Measurements from ENCODE around the gene KLK12.
A peak's percentile ranks its signal among the peaks of the same experiment; 100 is the strongest.

The KLK12 gene

GRCh38 chr19:51044327-51044726, 9.5 kb upstream of the KLK12 start:
- no peak for DNase-seq

- DNase-seq = no peak
Observed at GRCh38 chr19:51043497-51043896, 8.7 kb upstream of the KLK12 start.

GRCh38 chr19:51040151-51040550, 5.3 kb upstream of the KLK12 start:
- no peak for DNase-seq

- no peak for DNase-seq
Observed at GRCh38 chr19:51036519-51036918, 1.7 kb upstream of the KLK12 start.

- DNase-seq = no peak
Observed at GRCh38 chr19:51031880-51032225, 2.9 kb downstream of the KLK12 start.

- no peak for DNase-seq
Observed at GRCh38 chr19:51031220-51031879, 3.5 kb downstream of the KLK12 start.

- no peak for DNase-seq
Observed at GRCh38 chr19:51030631-51031030, 4.2 kb downstream of the KLK12 start.

- no peak for DNase-seq
Observed at GRCh38 chr19:51029718-51030117, 5.1 kb downstream of the KLK12 start.

GRCh38 chr19:51027873-51028272, 6.9 kb downstream of the KLK12 start:
- DNase-seq = no peak

GRCh38 chr19:51027126-51027806, 7.5 kb downstream of the KLK12 start:
- DNase-seq = no peak

- no peak for DNase-seq
Observed at GRCh38 chr19:51026554-51026831, 8.3 kb downstream of the KLK12 start, which contains the start of gene KLK11. KLK11 (minus strand) TSS chr19:51026616; CDS start chr19:51025631, 985 bp downstream.

GRCh38 chr19:51025809-51026553, 8.8 kb downstream of the KLK12 start:
- DNase-seq = no peak

GRCh38 chr19:51025401-51025800, 9.4 kb downstream of the KLK12 start:
- no peak for DNase-seq

GRCh38 chr19:51024924-51025323, 9.9 kb downstream of the KLK12 start:
- no peak for DNase-seq

- no peak for DNase-seq
Observed at GRCh38 chr19:51023946-51024345, 10.9 kb downstream of the KLK12 start.

GRCh38 chr19:51022526-51022925, 12.3 kb downstream of the KLK12 start:
- no peak for DNase-seq

- DNase-seq = peak; percentile 35
Observed at GRCh38 chr19:51020988-51021651, 13.7 kb downstream of the KLK12 start.

- no peak for DNase-seq
Observed at GRCh38 chr19:51019544-51019925, 15.3 kb downstream of the KLK12 start, which contains the start of gene KLK10. KLK10 (minus strand) TSS chr19:51019709; CDS start chr19:51019130, 579 bp downstream.

GRCh38 chr19:51018745-51019543, 15.9 kb downstream of the KLK12 start:
- no peak for DNase-seq

GRCh38 chr19:51016798-51017683, 17.8 kb downstream of the KLK12 start:
- peak; percentile 17 for DNase-seq

GRCh38 chr19:51015691-51016267, 19.0 kb downstream of the KLK12 start:
- DNase-seq = no peak
